Skeletal muscle cell (primary cell): ENCODE measurements around the gene RPS14.

Experiments used
- DNase-seq: peaks from one replicate; pipeline ENCODE4 v3.0.0-alpha.2; 2010; ENCODE audit warnings: low read depth
- H3K4me3 ChIP-seq: 2 replicates; pipeline ENCODE4 v1.5.1; 2011; ENCODE audit warnings: low read depth, mild to moderate bottlenecking, control low read depth, low read length, moderate library complexity

RPS14 gene

GRCh38 chr5:150393096-150393645, 56.4 kb downstream of the RPS14 start:
- H3K4me3 ChIP-seq = no peak overlapping the region
- DNase-seq = no peak

- no peak for DNase-seq
- no peak overlapping the region for H3K4me3 ChIP-seq
Observed at GRCh38 chr5:150392680-150393079, 56.9 kb downstream of the RPS14 start.
